OCI-LY1 (cell line): ENCODE data around the gene ESPN.

Source experiments
- CTCF ChIP-seq: fragments of 200-600 bp; sonication (generic), shearing (Covaris generic); IDR thresholded peaks from 2 replicates; pipeline ENCODE4 v1.5.1; 2017; ENCODE audit warnings: mild to moderate bottlenecking, antibody characterized with exemption, low read length, moderate library complexity, mixed read lengths
- EZH2 ChIP-seq: fragments of 200-600 bp; sonication (generic), shearing (Covaris generic); IDR thresholded peaks from 2 replicates; pipeline ENCODE4 v1.8.0; 2017; ENCODE audit warnings: borderline replicate concordance, mixed run types, mild to moderate bottlenecking, antibody characterized with exemption, low read length, moderate library complexity, mixed read lengths

- TF ChIP-seq CTCF (no peak), EZH2 (no peak)
Measured at GRCh38 chr1:6473156-6473555, 48.6 kb downstream of the ESPN start.
